Ovary (tissue), 9 donors: ENCODE data around the gene C2orf92. TPM values are rescaled to one million over a fixed set of nuclear protein-coding genes. Genes with fewer than 3 reads are reported as not detected.

Experiments used
- DNase-seq, 5 donors: peaks; one replicate each; pipeline ENCODE4 v3.0.0-alpha.2; 2019 to 2020
- H3K27ac ChIP-seq, 2 donors: fragments of 200-600 bp; one replicate each; pipeline versions ENCODE4 v1.5.1 to v1.8.0; 2019 to 2022
- H3K27me3 ChIP-seq: fragments of 200-600 bp; one replicate; pipeline ENCODE4 v1.8.0; 2022
- H3K36me3 ChIP-seq: fragments of 200-600 bp; sonication (generic); one replicate; pipeline ENCODE4 v1.5.1; 2019
- H3K4me1 ChIP-seq: one replicate; pipeline ENCODE4 v1.8.1; 2013; ENCODE audit warnings: mild to moderate bottlenecking, moderate library complexity; ENCODE audit not compliant: insufficient read depth
- H3K4me3 ChIP-seq: fragments of 200-600 bp; sonication (generic); one replicate; pipeline ENCODE4 v1.5.1; 2017
- H3K9me3 ChIP-seq, 2 donors: fragments of 200-600 bp in 1 of 2; sonication (generic) in 1 of 2; one replicate each; pipeline versions ENCODE4 v1.5.1 to v1.8.1; 2013 to 2019; ENCODE audit warnings: mild to moderate bottlenecking in 1 of 2, moderate library complexity in 1 of 2
- EP300 ChIP-seq: sonication (generic); formaldehyde crosslinking; IDR thresholded peaks from one replicate; pipeline ENCODE4 v1.6.1; 2017; ENCODE audit warnings: antibody characterized with exemption
- POLR2A ChIP-seq: fragments of 450-650 bp; IDR thresholded peaks from one replicate; pipeline ENCODE4 v1.6.1; 2017; ENCODE audit warnings: antibody characterized with exemption, mild to moderate bottlenecking, moderate library complexity
- WGBS, 3 donors: extraction: QIAGEN DNeasy Blood & Tissue Kit in 1 of 3; methylation state at CpG; one replicate each; pipeline versions ENCODE4 v1.1.5 to v1.1.7; 2013 to 2017; 5-methylcytosine and 5-hydroxymethylcytosine counted together
- intact Hi-C, 4 donors: fragments of 100-400 bp; cut with DNase I; formaldehyde crosslinking; loops; one replicate each; pipeline versions ENCODE4 v1.11.0 to v1.15.1; 2022 to 2023
- polyA plus RNA-seq, 2 donors: library from polyadenylated mRNA; stranded (reverse); fragments of 200-250 nt in 1 of 2; fragments of 350-450 nt in 1 of 2; fragmentation: Illumina TruSeq in 1 of 2; extraction: RNeasy Lipid Tissue Mini Kit (QIAGEN cat#74804) in 1 of 2; gene quantifications; one replicate each; pipeline ENCODE4 v1.2.3, GENCODE V29; 2013 to 2014
- total RNA-seq, 7 donors: library from RNA; depleted of rRNA in 2 of 7; stranded (reverse); fragments of >200 nt in 2 of 7; fragmentation: NEBNext Ultra II Directional in 3 of 7; extraction: Animal tissue kit (Norgen Biotek cat#: 25700) in 3 of 7; gene quantifications; one replicate each; pipeline versions ENCODE4 v1.1.0 to v1.2.4, GENCODE V29; 2016 to 2023
- TF ChIP-seq, protein P1 (sequence below), 3 donors: fragments of 450-650 bp in 2 of 3; fragments of 200-600 bp in 1 of 3; IDR thresholded peaks; one replicate each; pipeline versions ENCODE4 v1.5.1 to v1.8.0; 2016 to 2022; ENCODE audit warnings: antibody characterized with exemption in 3 of 3, mild to moderate bottlenecking in 1 of 3
- donor health status: DM: no; HTN: no; CAD: no; lungs with moderate emphysema.
- donor health status: DM: no; HTN: no; CAD: no.
- donor health status: Bipolar disorder and iron deficiency.
- donor health status: DM: yes; HTN: yes; CAD: no.
- donor health status: DM: no; HTN: no; CAD: no.
- donor health status: DM: yes; HTN: yes; CAD: no.

Gene C2orf92
- total and polyA plus RNA-seq, 9 donors = 2.3 to 17.5 (median 4.0) TPM

DNA sequence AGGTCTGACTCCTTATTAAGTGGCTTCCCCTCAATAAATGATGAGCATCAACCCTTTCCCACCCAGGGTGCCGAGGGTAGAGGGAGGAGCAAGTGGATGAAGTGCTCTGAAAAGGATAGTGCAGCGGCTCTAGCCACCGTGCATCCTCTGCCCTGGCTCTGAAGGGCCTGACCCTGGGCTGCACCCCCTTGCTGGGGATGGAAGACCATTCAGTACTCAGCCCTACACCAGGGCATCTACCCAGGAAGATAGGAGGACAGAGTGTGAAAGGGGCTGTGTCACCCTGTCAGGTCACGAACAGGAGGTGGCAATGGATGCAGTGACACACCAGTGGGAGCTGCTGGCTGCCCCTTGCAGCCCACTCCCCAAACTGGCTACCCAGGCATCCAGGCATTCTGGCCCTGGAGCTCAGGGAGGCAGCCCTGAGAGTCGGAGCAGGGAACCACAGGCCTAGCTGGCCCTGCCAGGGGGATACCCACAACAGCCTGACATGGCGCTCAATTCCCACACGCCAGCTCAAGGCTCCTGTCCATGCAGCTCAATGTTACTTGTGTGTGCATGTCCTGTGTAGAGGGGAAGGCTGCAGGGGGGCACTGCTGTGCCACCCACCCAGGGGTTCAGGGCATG is 13.3 kb upstream of the C2orf92 start:
- no peaks in the 10 kb centered on the region for H3K36me3 ChIP-seq
- H3K27ac ChIP-seq = no peak overlapping the region
- no peaks in the 10 kb centered on the region for H3K9me3 ChIP-seq
- no peak overlapping the region for H3K4me3 ChIP-seq
- TF ChIP-seq, protein P1, sequence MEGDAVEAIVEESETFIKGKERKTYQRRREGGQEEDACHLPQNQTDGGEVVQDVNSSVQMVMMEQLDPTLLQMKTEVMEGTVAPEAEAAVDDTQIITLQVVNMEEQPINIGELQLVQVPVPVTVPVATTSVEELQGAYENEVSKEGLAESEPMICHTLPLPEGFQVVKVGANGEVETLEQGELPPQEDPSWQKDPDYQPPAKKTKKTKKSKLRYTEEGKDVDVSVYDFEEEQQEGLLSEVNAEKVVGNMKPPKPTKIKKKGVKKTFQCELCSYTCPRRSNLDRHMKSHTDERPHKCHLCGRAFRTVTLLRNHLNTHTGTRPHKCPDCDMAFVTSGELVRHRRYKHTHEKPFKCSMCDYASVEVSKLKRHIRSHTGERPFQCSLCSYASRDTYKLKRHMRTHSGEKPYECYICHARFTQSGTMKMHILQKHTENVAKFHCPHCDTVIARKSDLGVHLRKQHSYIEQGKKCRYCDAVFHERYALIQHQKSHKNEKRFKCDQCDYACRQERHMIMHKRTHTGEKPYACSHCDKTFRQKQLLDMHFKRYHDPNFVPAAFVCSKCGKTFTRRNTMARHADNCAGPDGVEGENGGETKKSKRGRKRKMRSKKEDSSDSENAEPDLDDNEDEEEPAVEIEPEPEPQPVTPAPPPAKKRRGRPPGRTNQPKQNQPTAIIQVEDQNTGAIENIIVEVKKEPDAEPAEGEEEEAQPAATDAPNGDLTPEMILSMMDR (IDR thresholded peaks at IDR 0.05) = no peak
- TF ChIP-seq POLR2A (no peak), EP300 (no peak)
- H3K4me1 ChIP-seq = peaks cover 2% of the 10 kb centered on the region
- intact Hi-C loops = no loop called here
- 95 to 97% (median 96%) methylated on average over 6 to 7 of the region's 7 CpGs for WGBS, 3 donors
- no peak for DNase-seq
- H3K27me3 ChIP-seq = no peaks in the 10 kb centered on the region

DNA sequence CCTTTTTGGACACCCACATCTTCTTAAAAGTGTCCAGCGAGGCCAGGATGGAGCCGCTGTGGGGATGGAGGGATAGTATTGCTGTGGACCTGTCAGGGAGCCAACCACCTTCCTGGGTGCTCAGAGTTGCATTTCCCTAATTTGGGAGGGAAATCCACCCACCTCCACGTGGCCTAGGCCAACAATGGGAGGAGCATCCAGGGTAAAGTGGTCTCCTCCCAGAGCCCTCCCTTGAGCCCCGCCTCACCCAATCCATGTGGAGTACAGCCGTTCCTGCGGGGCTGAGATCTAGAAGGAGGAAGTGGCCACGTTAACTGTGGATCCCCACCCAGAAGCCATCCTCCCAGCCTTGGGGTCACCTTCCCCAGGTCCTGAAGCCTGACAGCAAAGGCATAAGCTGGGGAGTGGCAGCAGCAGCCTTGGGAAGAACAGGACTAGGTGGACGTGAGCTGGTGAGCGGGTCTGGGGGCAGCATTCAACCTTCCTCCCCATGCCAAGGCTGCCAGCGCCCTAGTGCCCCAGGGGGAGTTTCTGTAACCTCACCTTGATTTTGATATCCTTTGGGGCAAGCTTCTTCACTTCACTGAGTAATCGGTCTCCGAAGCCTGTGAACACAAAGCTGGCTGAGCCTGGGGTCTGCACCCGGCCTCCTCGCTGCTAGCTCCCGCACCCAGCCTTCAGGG is 12.5 kb upstream of the C2orf92 start:
- H3K36me3 ChIP-seq = no peaks in the 10 kb centered on the region
- no peak overlapping the region for H3K4me3 ChIP-seq
- no peaks in the 10 kb centered on the region for H3K9me3 ChIP-seq
- no peak for DNase-seq
- WGBS, 3 donors = 79 to 85% (median 84%) methylated on average over 15 of the region's 15 CpGs
- no peak overlapping the region for H3K27ac ChIP-seq
- intact Hi-C loops = no loop called here
- TF ChIP-seq POLR2A (no peak), EP300 (no peak)
- TF ChIP-seq, protein P1 (IDR thresholded peaks at IDR 0.05) = no peak
- peaks cover 8% of the 10 kb centered on the region for H3K4me1 ChIP-seq
- no peaks in the 10 kb centered on the region for H3K27me3 ChIP-seq

DNA sequence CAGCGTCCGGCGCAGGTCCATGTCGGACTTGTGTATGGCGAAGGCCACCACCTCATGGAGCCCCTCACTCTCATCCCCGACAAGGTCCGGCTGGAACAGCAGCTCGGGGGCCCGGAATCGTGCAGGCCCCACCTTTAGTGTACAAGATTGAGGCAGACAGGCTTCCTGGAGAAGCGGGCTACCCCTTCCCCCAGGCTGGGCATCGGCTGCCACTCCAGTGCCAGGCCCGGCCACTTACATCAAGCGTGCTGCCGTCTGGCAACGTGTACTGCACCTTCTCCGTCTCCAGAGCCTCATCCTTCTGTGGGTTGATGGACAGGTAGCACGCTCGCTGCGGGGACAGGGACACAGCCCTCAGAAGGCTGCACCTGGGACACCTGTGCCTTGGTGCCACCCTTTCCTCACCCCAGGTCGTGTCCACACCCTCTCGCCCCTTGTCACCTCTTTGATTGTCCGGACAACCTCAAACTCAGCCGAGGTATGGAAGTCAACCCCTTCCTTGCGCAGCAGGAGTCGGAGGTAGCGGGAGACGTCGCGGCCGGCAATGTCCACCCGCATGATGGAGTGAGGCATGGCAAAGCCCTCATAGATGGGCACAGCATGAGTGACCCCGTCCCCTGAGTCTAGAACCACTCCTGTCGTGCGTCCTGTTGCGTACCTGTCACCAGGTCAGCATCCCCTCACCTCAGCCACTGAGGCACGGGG is 11.4 kb upstream of the C2orf92 start:
- intact Hi-C loops = no loop called here
- Histone ChIP-seq H3K4me1 (peaks cover 12% of the 10 kb centered on the region), H3K27ac (no peak overlapping the region), H3K36me3 (no peaks in the 10 kb centered on the region), H3K27me3 (no peaks in the 10 kb centered on the region), H3K9me3 (no peaks in the 10 kb centered on the region), H3K4me3 (no peak overlapping the region)
- DNase-seq = no peak
- TF ChIP-seq EP300 (no peak), POLR2A (no peak)
- TF ChIP-seq, protein P1 (IDR thresholded peaks at IDR 0.05) = no peak
- WGBS, 3 donors = 92 to 95% (median 93%) methylated on average over 37 of the region's 37 CpGs

DNA sequence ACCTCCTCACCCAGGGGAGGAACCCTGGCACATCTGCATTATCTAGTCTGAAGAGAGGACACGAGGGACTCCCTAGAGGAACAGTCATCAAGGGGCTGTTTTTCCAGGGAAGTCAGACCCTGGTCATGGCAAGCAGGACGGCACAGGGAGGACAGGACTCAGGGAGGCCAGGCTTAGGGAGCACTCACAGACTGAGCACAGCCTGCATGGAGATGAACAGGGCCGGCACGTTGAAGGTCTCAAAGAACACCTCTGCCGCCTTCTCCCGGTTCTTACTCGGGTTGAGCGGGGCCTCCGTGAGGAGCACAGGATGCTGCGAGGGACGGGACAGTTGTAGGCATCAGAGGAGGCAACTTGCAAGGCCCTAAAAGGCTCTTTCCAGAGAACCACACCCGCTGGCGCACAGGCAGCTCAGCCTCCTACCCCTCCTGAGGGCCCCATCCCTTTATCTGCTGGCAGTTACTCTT is 10.8 kb upstream of the C2orf92 start:
- peaks cover 12% of the 10 kb centered on the region for H3K4me1 ChIP-seq
- H3K27me3 ChIP-seq = no peaks in the 10 kb centered on the region
- no peak overlapping the region for H3K27ac ChIP-seq
- no peak for DNase-seq
- WGBS, 3 donors = 83 to 88% (median 84%) methylated on average over 13 of the region's 13 CpGs
- no peaks in the 10 kb centered on the region for H3K36me3 ChIP-seq
- no peak overlapping the region for H3K4me3 ChIP-seq
- TF ChIP-seq EP300 (no peak), POLR2A (no peak)
- TF ChIP-seq, protein P1 (IDR thresholded peaks at IDR 0.05) = no peak
- H3K9me3 ChIP-seq = no peaks in the 10 kb centered on the region
- intact Hi-C loops = no loop called here
